Kidney epithelial cell (primary cell): Measurements from ENCODE around the gene SCUBE1. TPM values are rescaled to one million over a fixed set of nuclear protein-coding genes. Genes with fewer than 3 reads are reported as not detected.

ENCODE experiments used
- DNase-seq: peaks from one replicate; pipeline ENCODE4 v3.0.0-alpha.2; 2010; ENCODE audit warnings: low read depth
- H3K27me3 ChIP-seq: 2 replicates; pipeline ENCODE4 v1.6.0; 2011; ENCODE audit warnings: low read length; ENCODE audit not compliant: control insufficient read depth, insufficient read depth
- H3K36me3 ChIP-seq: 2 replicates; pipeline ENCODE4 v1.5.1; 2011; ENCODE audit warnings: low read length; ENCODE audit not compliant: control insufficient read depth, insufficient read depth
- H3K4me3 ChIP-seq: 2 replicates; pipeline ENCODE4 v1.5.1; 2011; ENCODE audit warnings: low read depth, mild to moderate bottlenecking, control low read depth, low read length
- CTCF ChIP-seq: IDR thresholded peaks from 2 replicates; pipeline ENCODE4 v1.5.1; 2011; ENCODE audit warnings: mild to moderate bottlenecking, moderate library complexity, low read length, control low read depth, inconsistent platforms; ENCODE audit not compliant: insufficient read depth, poor library complexity, severe bottlenecking
- total RNA-seq: library from RNA; depleted of rRNA; stranded (reverse); fragments of >200 nt; gene quantifications from 2 replicates; pipeline ENCODE4 v1.2.3, GENCODE V29; 2015

Gene SCUBE1
- total RNA-seq, 1 donor from 2014 or later, result 0.04 TPM

DNA sequence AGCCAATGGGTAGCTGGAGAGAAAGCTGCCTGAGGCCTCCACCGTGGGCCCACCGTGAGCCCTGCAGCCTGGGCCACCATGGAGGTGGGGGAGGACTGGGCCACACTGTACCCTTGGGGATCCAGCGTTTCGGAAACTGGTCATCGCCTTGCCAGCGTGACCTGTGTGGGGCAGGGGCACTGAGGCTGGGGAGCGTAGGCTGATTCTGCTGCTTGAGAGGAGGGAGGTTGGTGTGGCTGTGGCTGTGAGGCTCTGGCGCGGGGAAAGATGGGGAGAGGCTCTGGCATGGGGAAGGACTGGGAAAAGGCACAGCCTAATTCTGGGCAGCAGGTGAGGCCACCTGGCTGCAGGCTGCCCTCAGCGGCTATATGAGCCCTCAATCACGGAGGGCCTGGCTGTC is 143.6 kb downstream of the SCUBE1 start:
- no peak for TF ChIP-seq CTCF
- H3K36me3 ChIP-seq, result no peaks in the 10 kb centered on the region

GRCh38 chr22:43198936-43199335 is 144.2 kb downstream of the SCUBE1 start:
- H3K27me3 ChIP-seq, result peaks cover 6% of the 10 kb centered on the region
- no peaks in the 10 kb centered on the region for H3K36me3 ChIP-seq
- no peak for TF ChIP-seq CTCF
- H3K4me3 ChIP-seq, result no peak overlapping the region
- DNase-seq, result no peak

More for the DNA sequence above, 143.6 kb downstream of the SCUBE1 start:
- Histone ChIP-seq H3K27me3 (peaks cover 6% of the 10 kb centered on the region), H3K4me3 (no peak overlapping the region)
- DNase-seq, result no peak

GRCh38 chr22:43198126-43198525 is 145.0 kb downstream of the SCUBE1 start:
- Histone ChIP-seq H3K36me3 (no peaks in the 10 kb centered on the region), H3K27me3 (peaks cover 6% of the 10 kb centered on the region), H3K4me3 (no peak overlapping the region)
- DNase-seq, result no peak
- TF ChIP-seq CTCF, result no peak

GRCh38 chr22:43197271-43197941 is 145.8 kb downstream of the SCUBE1 start:
- TF ChIP-seq CTCF, result no peak
- no peak for DNase-seq
- Histone ChIP-seq H3K36me3 (no peaks in the 10 kb centered on the region), H3K27me3 (peaks cover 6% of the 10 kb centered on the region), H3K4me3 (no peak overlapping the region)

DNA sequence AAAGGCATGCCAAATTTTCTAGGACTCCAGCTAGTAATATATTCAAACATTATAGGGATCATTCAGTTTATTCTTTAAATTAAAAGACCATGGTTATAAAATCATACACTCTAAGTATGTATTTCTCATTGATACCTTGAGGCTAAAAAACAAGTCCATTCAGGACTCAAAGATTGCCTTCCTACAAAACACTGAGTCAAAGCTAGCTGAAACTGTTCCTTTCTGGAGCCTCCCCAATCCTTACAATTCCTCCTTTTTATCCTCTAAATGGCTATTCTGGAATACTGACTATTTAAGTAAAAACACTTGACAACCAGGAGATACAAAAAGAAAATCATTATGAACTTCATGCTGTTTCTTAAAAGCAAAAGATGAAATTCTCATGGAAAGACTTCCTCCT is 151.3 kb downstream of the SCUBE1 start:
- H3K27me3 ChIP-seq, result no peaks in the 10 kb centered on the region
- H3K36me3 ChIP-seq, result no peaks in the 10 kb centered on the region
- TF ChIP-seq CTCF, result no peak
- H3K4me3 ChIP-seq, result no peak overlapping the region
- DNase-seq, result no peak
